ENCODE results near the gene RNF113B.

The RNF113B gene

DNA sequence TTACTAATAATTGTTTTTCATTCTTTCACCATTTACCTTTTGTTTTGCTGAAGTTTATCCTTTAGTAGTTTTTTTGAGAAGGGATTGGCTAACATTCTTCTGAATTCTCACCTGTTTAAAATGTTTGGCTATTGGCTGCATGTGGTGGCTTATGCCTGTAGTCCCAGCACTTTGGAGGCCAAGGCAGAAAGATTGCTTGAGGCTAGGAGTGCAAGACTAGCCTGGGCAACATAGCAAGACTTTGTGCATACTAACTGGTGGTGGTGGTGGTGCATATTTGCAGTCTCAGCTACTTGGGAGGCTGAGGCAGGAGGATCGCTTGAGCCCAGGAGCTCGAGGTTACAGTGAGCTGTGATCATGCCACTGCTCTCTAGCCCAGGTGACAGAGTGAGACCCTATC lies 27.5 kb upstream of the RNF113B start:
- DNase-seq (ENCODE audit: low read depth in 2 of 2): no peak

DNA sequence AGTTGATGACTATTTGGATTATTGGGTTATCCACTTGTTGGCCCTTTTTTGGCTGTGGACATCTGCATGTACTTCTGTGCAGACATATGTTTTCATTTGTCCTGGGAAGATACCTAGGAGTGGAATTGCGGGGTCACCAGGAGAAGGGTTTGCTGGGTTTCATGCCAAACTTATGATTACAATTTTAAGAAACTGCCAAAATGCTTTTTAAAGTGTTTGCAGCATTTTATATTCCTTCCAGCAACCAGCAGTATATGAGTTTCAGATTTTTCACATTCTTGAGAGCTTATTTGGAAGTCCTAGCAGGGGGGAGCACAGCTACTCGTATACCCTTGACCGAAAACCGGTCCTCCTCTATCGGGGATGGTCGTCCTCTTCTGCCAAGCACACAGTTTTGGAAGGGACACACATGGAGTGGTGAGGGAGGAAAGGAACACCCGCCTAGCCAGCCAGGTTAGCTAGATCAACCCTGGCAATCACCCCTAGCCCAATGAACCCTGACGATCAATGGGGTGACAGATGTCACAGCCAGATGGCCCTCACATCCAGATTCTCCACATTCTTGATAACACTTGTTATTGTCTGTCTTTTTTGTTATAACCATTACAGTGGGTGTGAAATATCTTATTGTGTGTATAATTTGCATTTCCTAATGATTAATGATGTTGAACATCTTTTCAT lies 26.7 kb upstream of the RNF113B start:
- peak; percentile 38 to 49 for DNase-seq (ENCODE audit: low read depth in 2 of 2)

DNA sequence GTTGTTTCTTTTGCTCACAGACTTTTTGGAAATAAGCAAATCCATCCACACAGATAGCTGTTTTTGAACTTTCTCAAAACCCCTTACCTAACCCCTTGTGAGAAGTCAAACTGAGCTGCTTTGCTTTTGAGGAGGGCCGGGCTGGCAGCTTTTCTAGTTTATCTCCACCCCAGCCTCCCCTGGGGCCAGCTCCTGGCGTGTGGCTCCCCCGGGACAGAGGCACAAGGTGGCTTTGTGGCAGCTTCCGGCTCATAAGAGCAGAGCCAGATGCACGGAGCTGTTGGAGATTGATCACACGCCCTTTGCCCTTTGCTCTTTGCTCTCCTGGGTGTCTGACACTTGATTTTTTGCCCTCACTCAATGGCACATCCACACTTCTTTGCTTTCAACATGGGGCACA lies 24.9 kb upstream of the RNF113B start:
- DNase-seq (ENCODE audit: low read depth in 2 of 2): no peak

DNA sequence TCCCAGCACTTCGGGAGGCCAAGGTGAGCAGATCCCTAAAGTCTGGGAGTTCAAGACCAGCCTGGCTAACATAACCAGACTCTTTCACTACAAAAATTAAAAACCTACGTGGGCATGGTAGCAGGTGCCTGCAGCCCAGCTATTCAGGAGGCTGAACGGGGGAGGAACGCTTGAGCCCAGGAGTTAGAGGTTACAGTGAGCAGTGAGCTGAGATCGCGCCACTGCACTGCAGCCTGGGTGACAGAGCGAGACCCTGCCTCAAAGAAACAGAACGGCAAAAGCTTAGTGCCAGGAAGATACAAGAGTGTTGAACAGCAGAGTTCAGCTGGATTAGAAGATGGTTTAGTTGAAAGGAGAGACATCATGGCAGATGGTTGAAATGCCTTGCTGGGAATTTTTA lies 24.1 kb upstream of the RNF113B start:
- DNase-seq (ENCODE audit: low read depth in 2 of 2): no peak

DNA sequence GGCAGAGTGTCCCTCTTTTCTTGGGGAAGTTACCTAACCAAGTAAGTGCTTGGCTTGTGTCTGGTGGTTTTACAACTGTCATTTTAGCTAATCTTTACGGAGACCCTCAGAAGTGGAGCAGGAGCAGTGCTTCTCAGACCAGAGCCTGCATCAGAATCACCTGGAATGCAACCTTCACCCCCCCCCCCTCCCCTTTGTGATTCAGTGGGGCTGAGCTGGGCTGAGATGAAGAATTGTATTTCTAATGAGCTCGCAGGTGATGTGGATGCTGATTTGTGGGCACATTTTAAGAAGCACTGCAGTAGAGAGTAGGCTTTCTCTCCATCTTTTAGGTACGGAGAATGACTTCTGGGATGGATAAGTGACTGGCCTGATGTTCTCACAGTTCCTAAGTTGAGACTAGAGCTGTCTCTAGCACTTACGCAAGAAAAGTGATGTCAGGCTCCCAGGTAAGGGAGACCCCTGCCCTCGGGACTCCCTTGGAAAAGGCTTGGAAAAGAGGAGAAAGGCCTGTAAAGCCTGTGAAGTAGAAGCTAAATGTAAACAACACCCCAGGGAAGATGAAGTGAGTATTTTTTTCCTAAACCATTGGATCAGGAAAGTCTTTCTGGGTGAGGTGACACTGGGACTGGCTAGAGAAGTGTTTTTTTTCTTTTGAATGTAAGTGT lies 23.3 kb upstream of the RNF113B start:
- no peak for DNase-seq (ENCODE audit: low read depth in 2 of 2)

DNA sequence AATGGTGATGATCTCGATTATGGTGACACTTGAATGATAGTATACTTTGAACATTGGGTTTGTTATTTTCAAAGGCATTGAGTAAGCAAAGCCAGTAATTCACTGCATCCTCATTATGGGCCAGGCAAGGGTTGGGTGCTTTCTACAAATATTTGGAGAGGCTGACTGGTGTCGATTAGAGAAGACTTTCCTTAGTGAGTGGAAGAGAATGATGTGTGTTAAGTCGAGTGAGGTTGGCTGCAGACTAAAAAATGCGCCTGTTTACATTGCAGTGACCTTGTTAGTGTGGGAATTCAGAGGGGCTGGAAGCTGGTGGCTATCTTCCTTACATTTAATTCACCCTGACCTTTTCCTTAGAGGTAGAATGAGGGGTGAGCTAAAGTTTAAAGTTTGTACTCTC lies 22.4 kb upstream of the RNF113B start:
- no peak for DNase-seq (ENCODE audit: low read depth in 2 of 2)

DNA sequence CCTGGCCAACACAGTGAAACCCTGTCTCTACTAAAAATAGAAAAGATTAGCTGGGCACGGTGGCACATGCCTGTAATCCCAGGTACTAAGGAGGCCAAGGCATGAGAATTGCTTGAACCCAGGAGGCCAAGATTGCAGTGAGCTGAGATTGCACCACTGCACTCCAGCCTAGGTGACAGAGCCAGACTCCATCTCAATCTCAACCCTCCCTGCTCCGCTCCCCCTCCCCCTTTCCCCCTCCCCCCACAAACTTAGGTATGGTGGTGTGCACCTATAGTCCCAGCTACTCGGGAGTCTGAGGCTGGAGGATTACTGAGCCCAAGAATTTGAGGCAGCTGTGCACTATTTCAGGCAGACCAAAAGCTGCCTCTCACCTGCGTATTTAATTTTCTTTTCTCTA lies 21.6 kb upstream of the RNF113B start:
- DNase-seq (ENCODE audit: low read depth in 2 of 2): no peak

DNA sequence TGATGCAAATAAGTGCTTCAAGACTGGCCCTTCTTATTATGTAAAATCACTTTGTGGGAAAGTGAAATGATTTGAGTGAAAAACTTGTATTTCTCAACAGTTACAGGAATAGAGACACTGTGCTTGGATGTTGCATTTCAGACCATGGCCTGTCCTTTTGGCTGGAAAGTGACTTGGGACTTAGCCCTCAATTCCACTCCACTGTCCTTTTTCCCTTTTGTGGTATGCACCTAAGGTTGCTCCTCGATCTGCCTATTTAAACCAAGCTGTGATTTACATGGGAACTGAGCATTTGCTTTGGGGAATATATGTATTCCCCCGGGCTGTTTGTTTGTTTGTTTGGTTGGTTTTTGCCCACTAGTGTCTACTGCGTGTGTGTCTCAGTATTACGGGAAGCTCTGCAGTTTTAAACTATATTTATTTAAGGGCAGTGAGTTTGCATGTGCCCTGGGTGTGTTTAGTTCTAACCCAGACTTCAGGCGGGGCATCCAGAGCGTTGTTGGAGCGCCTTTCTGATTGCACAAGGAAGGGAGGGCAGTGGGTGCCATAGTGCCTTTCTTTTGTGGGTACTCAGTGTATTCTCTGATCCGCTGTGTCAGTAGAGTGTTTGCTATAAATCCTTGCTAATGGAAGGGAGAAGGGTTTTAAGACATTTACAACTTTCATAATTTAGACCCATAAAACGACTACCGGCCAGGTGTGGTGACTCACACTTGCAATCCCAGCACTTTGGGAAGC lies 18.2 kb upstream of the RNF113B start:
- DNase-seq (ENCODE audit: low read depth in 2 of 2): no peak

DNA sequence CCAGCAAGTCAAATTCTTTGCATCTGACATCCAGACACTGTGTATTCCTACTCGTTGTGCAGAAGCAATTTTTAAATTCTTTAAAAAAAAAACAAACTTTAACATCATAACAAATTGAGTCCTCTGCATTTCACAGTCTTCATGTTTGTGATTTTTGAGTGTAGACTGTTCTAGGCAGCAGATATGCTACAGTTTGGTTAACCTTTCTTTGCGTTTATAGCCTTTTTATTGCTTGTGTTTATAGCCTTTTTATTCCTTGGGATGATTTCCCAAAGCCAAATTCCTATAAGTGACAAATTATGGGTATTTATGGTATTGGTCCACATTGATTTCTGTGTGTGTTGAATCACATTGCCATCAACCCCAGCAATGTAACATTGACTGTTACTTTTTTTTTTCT lies 14.9 kb upstream of the RNF113B start:
- no peak for DNase-seq (ENCODE audit: low read depth in 2 of 2)

DNA sequence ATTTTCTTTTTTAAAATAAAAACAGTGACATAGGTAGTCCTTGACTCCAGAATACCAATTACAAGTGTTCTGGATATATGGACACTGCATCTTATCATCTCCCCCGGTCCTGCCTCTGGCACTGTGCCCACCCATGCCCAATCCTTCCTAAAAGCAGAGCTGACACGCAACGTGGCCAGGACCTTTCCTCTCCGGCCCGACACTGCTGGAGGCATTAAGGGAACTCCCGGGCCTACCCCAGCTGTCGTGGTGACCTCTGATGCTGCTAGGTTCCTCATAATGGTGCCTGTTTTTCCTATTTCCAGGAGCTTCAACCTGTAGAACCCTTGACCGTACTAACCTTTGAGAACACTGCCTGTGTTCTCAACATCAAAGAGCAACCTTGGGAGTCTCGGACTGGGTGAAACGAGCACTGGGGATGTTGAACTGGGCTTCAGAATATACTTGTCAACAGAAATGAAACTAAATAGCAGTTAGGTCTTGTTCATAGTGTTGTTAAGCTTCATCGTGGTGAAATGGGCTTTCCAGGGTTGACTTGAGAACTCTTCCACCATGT lies 13.9 kb upstream of the RNF113B start:
- DNase-seq (ENCODE audit: low read depth in 2 of 2): no peak

DNA sequence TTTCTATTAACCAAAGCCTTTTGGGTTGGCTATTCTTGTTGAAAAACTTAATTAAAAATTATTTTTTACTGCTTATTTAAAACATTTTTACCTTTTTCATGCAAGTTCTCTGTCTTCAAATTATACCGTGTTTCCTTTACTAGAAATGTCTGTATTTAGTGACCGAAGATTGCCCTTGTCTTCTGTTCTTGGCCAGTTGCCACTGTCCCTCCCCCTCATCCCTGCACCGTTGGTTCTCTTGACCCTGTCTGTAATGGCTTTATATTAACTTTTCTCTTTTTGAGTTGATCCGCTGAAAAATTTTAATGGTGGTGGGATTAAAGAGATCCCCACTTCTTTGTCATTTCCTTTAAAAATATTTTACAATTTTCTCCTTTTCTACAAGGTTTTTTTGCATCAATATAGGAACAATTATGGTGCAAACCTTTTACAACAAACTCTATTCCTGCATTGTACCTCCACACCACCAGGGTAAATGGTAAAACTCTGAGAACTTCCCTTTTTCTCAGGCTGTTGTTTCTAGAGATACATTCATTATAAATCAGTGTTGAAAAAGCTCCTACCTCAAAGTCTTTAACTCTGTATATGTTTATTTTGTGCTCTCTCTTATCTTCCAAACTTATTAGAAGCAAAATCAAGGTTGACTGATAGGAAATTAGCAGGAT lies 12.9 kb upstream of the RNF113B start:
- DNase-seq (ENCODE audit: low read depth in 2 of 2): no peak

DNA sequence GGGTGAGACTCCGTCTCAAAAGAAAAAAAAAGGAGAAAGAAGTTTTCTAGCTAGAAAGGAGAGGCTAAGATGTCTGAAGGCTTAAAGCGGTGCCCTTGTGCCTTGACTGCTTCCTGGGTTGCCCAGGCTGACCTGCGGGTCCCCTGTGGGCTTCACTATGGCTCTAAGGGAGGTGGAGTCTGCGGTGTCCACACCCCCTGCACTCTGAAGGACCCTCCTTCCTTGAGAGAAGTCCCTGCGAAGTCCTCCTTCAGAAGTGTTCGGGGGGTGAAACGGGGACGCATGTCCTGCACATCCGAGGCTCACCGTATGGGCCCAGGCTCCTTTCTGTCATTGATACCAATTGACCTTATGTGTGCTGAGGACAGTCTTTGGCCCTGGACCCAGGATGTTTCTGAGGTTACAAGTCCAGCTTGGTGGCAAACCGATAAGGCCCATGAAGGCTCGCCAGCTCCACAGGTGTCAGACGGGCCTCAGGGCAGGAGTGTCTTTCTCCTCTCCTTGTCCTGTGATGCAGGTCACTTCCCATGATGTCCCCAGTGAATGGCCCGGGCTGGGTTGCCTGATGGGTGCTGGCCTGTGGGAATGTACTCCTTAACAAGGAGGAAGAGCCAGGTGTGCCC lies 11.6 kb upstream of the RNF113B start:
- no peak for DNase-seq (ENCODE audit: low read depth in 2 of 2)

DNA sequence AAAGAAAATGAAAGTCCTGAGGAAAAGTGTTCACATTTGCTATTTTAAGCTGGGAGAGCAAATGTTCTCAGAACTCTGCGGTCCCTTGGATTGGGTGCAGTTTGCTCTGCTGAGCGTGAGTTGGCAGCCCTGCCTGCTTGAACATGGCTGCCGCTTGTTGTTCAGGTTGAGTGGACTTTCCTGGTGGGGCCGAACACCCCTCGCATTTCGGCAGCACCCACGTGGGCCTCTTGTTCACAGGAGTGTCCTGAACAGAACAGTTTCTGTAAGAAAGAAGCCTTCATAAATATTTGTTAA lies 10.8 kb upstream of the RNF113B start:
- DNase-seq (ENCODE audit: low read depth in 2 of 2): no peak

DNA sequence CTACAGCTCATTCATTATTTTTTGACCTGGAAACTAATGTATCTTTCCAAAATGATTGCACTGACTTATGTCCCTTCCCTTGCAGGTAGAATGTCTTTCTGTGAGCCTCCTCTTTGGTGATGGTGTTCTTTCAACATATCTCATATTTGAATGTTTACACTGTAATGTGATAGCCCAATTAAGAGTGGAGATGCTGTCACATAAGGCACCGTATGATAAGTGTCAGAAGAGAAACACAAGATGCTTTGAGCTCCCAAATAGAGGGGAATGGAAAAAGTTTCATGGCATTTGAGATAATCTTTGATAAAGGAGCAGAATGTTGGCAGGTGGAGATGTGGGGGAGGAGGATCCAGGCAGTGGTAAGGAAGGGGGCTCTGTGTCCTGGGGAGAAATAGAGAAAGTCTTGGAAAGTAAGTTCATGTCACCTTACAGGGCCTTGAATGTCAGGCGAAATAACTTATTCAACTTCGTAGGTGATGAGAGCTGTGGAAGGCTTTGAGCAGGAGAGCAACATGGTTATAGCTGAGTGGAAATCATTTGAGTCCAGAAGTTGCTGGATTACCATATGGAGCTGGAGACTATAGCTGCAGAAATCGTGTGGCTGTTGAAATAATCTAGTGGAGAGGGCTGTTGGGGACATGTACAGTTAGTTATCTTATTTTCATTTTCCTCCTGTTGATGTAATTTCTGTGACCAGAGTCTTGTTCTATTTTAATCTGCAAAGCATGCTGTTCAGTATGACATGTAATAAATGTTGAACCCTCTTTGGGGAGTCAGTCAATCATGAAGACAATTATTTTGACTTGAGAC lies 10.3 kb upstream of the RNF113B start:
- no peak for DNase-seq (ENCODE audit: low read depth in 2 of 2)

DNA sequence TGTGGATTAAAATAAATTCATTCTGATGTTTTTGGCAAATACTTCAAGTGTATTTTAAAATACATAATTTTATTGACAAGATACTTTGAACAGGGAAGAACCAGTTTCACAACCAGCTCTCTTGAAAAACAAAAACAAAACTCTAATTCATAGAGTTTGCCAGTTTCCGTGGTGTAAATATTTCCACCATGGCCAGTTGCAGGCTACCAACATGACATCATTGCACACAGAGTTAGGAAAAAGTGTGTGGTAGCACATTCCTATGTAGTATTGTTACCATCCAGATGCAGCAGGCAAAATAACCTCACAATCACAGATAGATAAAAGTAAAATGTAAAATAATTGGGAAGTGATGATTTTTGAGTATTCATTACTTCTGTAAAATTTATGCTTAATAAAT lies 7.7 kb upstream of the RNF113B start:
- no peak for DNase-seq (ENCODE audit: low read depth in 2 of 2)

DNA sequence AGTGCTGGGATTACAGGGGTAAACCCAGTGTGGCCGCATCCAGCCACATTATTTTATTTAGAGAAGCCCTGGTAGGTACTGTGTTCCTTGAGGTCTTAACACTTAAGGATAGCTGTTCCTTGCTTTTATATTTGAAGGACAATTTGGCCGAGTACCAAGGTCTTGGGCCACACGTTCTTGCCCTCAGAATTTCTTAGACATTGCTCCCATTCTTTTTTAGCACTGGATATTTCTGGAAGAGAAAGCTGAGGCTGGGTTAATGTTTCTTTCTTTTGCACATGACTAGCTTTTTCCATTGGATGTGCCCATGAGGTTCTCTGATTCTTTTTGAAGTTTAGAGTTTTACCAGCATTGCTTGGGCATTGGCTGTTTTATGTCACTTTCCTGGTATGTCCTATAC lies 5.5 kb upstream of the RNF113B start:
- no peak for DNase-seq (ENCODE audit: low read depth in 2 of 2)

DNA sequence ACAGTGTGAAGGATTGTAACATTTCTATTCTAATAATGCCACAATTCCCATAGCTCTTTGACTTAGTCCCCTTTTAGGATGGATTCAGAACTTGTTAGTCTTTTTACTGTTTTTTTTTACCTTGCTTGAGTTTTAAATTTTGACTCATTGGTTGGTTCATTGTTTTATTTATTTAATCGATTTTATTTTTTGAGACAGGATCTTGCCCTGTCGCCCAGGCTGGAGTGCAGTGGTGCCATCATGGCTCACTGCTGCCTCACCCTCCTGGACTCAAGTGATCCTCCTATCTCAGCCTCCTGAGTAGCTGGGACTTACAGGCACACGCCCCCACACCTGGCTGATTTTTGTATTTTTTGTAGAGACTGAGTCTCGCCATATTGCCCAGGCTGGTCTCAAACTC lies 5.1 kb upstream of the RNF113B start:
- DNase-seq (ENCODE audit: low read depth in 2 of 2): no peak

DNA sequence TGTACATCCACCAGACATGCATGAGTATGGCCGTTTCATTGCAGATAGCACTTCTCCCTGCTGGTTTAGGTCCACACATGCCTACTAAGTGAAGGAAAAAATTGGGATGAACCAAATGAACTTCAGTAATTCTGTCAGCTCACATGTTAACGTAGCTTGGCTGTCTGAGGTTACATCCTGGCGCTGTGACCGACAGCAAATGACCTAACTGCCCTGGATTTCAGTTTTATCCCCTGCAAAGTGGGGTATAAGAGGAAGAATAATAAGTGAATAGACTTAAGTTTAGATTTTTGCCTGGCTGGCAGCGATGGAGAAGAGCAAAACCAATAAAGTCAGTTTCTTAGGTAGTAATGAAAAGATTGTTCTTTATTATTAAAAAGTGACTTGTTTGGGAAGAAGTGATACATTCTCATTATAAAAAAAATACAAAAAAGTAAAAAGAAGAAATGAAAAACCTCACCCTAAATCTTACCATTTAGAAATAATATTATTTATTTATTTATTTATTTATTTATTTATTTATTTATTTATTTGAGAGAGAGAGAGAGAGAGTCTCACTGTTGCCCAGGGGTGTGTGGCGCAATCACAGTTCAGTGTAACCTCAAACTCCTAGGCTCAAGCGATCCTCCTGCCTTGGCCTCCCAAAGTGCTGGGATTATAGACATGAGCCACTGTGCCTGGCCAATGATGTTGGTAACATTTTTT lies 4.2 kb upstream of the RNF113B start:
- DNase-seq (ENCODE audit: low read depth in 2 of 2): no peak

DNA sequence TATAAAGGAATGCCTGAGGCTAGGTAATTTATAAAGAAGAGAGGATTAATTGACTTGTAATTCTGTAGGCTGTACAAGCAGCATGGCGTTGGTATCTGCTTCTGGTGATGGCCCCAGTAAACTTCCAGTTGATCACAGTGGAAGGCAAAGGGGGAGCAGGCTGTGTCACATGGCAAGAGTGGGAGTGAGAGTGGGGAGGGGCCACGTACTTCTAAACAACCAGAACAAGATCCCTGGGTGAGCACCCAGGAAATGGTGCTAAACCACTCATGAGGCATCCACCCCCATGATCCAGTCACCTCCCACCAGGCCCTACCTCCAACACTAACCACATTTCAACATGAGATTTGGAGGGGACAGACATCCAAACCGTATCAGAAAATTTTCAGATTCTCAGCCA lies 3.0 kb upstream of the RNF113B start:
- no peak for DNase-seq (ENCODE audit: low read depth in 2 of 2)

DNA sequence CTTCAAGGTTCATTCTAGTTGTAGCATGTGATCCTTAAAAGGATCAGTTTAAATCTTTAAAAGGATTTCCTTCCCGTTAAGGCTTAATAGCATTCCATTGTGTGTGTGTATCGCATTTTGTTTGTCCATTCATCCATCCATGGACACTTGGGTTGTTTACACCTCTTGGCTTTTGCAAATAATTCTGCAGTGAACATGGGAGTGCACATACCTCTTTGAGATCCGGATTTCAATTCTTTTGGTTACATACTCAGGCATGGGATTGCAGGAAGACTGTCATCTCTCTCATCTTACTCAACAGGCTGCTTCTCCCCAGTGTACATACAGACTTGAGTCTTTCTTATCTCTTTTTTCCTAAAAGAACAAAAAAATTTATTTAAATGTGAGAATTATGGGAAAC lies 1.2 kb downstream of the RNF113B start:
- DNase-seq (ENCODE audit: low read depth in 2 of 2): no peak

DNA sequence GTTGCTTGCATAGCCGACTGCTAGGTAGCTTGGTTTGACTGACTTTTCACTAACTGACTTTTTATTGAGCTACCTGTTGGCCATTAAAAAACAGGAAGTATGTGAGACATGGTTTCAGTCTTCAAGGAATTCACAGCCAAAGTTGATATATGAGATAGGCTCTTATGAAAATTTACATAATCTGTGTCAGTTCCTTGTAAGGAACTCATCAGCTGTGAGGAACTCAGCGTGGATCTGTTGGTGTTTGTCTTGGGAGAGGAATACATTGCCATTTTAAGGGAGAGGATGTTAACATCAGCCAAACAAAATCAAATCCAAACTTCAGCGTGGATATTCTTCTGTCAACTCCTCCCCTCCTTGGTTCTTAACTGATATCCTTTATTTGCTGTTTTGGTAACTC lies 2.0 kb downstream of the RNF113B start:
- no peak for DNase-seq (ENCODE audit: low read depth in 2 of 2)
